HFF-Myc (cell line): ENCODE data around the gene RNF181.

ENCODE experiments used
- DNase-seq: peaks from one replicate; pipeline ENCODE4 v3.0.0-alpha.2; 2011; ENCODE audit warnings: low read depth; ENCODE audit errors: extremely low read depth
- H3K4me3 ChIP-seq: replicated peaks from 2 replicates; pipeline ENCODE4 v1.5.1; 2011; ENCODE audit warnings: low read depth, mild to moderate bottlenecking, control low read depth, low read length
- CTCF ChIP-seq: IDR thresholded peaks from 2 replicates; pipeline ENCODE4 v1.5.1; 2012; ENCODE audit warnings: mild to moderate bottlenecking, low read depth, low read length, control low read depth; ENCODE audit errors: missing control alignments

Gene RNF181

GRCh38 chr2:85635636-85636035, 40.1 kb downstream of the RNF181 start:
- DNase-seq = no peak
- H3K4me3 ChIP-seq = no peak overlapping the region
- TF ChIP-seq CTCF = no peak

GRCh38 chr2:85642725-85643124, 47.2 kb downstream of the RNF181 start:
- no peak for DNase-seq
- TF ChIP-seq CTCF = no peak
- no peak overlapping the region for H3K4me3 ChIP-seq

GRCh38 chr2:85644909-85645308, 49.4 kb downstream of the RNF181 start:
- DNase-seq = no peak
- H3K4me3 ChIP-seq = no peak overlapping the region
- no peak for TF ChIP-seq CTCF

GRCh38 chr2:85646166-85646565, 50.6 kb downstream of the RNF181 start:
- no peak for DNase-seq
- no peak overlapping the region for H3K4me3 ChIP-seq

More at GRCh38 chr2:85646166-85646565, 50.6 kb downstream of the RNF181 start:
- TF ChIP-seq CTCF = no peak
